ENCODE data around the gene PRIMA1.
"Not testable (repeated sequence)": the region's sequence is repeated elsewhere in the genome, so short reads cannot be mapped to it uniquely, and the experiment has no call there.

The PRIMA1 gene

GRCh38 chr14:93788293-93788542 is at the start of gene PRIMA1:
Gene PRIMA1 (minus strand): TSS chr14:93788485. CDS start chr14:93787718, 767 bp downstream.
- no peak for DNase-seq

- DNase-seq, result no peak
Observed at GRCh38 chr14:93834699-93835371, 46.5 kb upstream of the PRIMA1 start.

- no peak for DNase-seq
Observed at GRCh38 chr14:93832665-93833064, 44.4 kb upstream of the PRIMA1 start.

GRCh38 chr14:93832081-93832480 is 43.8 kb upstream of the PRIMA1 start:
- DNase-seq, result no peak

GRCh38 chr14:93830753-93831461 is 42.6 kb upstream of the PRIMA1 start:
- DNase-seq, result no peak

GRCh38 chr14:93829839-93830481 is 41.7 kb upstream of the PRIMA1 start:
- DNase-seq, result no peak

GRCh38 chr14:93825235-93825553 is 36.9 kb upstream of the PRIMA1 start:
- no peak for DNase-seq

GRCh38 chr14:93824518-93825234 is 36.4 kb upstream of the PRIMA1 start:
- no peak for DNase-seq

GRCh38 chr14:93824076-93824475 is 35.8 kb upstream of the PRIMA1 start:
- DNase-seq, result no peak

GRCh38 chr14:93821051-93821450 is 32.8 kb upstream of the PRIMA1 start:
- no peak for DNase-seq

- no peak for DNase-seq
Observed at GRCh38 chr14:93818857-93819256, 30.6 kb upstream of the PRIMA1 start.

GRCh38 chr14:93811676-93812075 is 23.4 kb upstream of the PRIMA1 start:
- no peak for DNase-seq

- no peak for DNase-seq
Observed at GRCh38 chr14:93811020-93811419, 22.7 kb upstream of the PRIMA1 start.

GRCh38 chr14:93809491-93810420 is 21.5 kb upstream of the PRIMA1 start:
- DNase-seq, result not testable (repeated sequence)

- DNase-seq, result no peak
Observed at GRCh38 chr14:93804654-93805053, 16.4 kb upstream of the PRIMA1 start.

GRCh38 chr14:93803408-93804318 is 15.4 kb upstream of the PRIMA1 start:
- no peak for DNase-seq

GRCh38 chr14:93799989-93800921 is 12.0 kb upstream of the PRIMA1 start:
- DNase-seq, result no peak

GRCh38 chr14:93799617-93799988 is 11.3 kb upstream of the PRIMA1 start:
- DNase-seq, result no peak

- no peak for DNase-seq
Observed at GRCh38 chr14:93797536-93797935, 9.3 kb upstream of the PRIMA1 start.

- no peak for DNase-seq
Observed at GRCh38 chr14:93797071-93797470, 8.8 kb upstream of the PRIMA1 start.

GRCh38 chr14:93794756-93795155 is 6.5 kb upstream of the PRIMA1 start:
- DNase-seq, result no peak
